Astrocyte of the hippocampus (primary cell): ENCODE measurements around the gene BNIP5.

Experiments
- DNase-seq: peaks from one replicate; pipeline ENCODE4 v3.0.0; 2011; ENCODE audit warnings: low read depth, low spot score

BNIP5 gene

GRCh38 chr6:36323062-36323461 is 13.6 kb downstream of the BNIP5 start:
- peak; percentile 37 for DNase-seq

GRCh38 chr6:36322591-36322990 is 14.1 kb downstream of the BNIP5 start:
- DNase-seq, result no peak

- DNase-seq, result no peak
Observed at GRCh38 chr6:36320475-36320874, 16.2 kb downstream of the BNIP5 start.

- DNase-seq, result no peak
Observed at GRCh38 chr6:36319821-36320220, 16.9 kb downstream of the BNIP5 start.

GRCh38 chr6:36319436-36319762 is 17.3 kb downstream of the BNIP5 start:
- no peak for DNase-seq

GRCh38 chr6:36318690-36319435 is 17.8 kb downstream of the BNIP5 start:
- peak; percentile 12 for DNase-seq

- DNase-seq, result no peak
Observed at GRCh38 chr6:36317623-36318022, 19.1 kb downstream of the BNIP5 start.

- DNase-seq, result no peak
Observed at GRCh38 chr6:36315921-36316320, 20.8 kb downstream of the BNIP5 start.

GRCh38 chr6:36314221-36315014 is 22.3 kb downstream of the BNIP5 start:
- peak; percentile 61 for DNase-seq

GRCh38 chr6:36313649-36313936 is 23.1 kb downstream of the BNIP5 start:
- no peak for DNase-seq

- DNase-seq, result no peak
Observed at GRCh38 chr6:36312854-36313648, 23.6 kb downstream of the BNIP5 start.

GRCh38 chr6:36309900-36310299 is 26.8 kb downstream of the BNIP5 start:
- no peak for DNase-seq

GRCh38 chr6:36309203-36309602 is 27.5 kb downstream of the BNIP5 start:
- no peak for DNase-seq

- no peak for DNase-seq
Observed at GRCh38 chr6:36308514-36308913, 28.2 kb downstream of the BNIP5 start.

GRCh38 chr6:36306375-36306774 is 30.3 kb downstream of the BNIP5 start:
- DNase-seq, result no peak

GRCh38 chr6:36305885-36306284 is 30.8 kb downstream of the BNIP5 start:
- no peak for DNase-seq

- peak; percentile 92 for DNase-seq
Observed at GRCh38 chr6:36302227-36302976, 34.3 kb downstream of the BNIP5 start.

- peak; percentile 2 for DNase-seq
Observed at GRCh38 chr6:36301781-36302180, 34.9 kb downstream of the BNIP5 start.

GRCh38 chr6:36301085-36301658 is 35.5 kb downstream of the BNIP5 start:
- no peak for DNase-seq

GRCh38 chr6:36298027-36298426 is 38.7 kb downstream of the BNIP5 start:
- DNase-seq, result no peak

- DNase-seq, result no peak
Observed at GRCh38 chr6:36297511-36297910, 39.2 kb downstream of the BNIP5 start.

- no peak for DNase-seq
Observed at GRCh38 chr6:36297051-36297450, 39.6 kb downstream of the BNIP5 start.
